MCF 10A (cell line): ENCODE results near the gene BHLHE41. TPM values are rescaled to one million over a fixed set of nuclear protein-coding genes. Genes with fewer than 3 reads are reported as not detected.

ENCODE experiments used
- BruUV-seq: library from RNA; stranded (reverse); fragments of 400-500 nt; replicated peaks from 2 replicates; lab custom pipeline; 2021; lab: Mats Ljungman, UMichigan
- CTCF ChIA-PET: fragments of 300-600 bp; sonication (Branson Sonifier 250); formaldehyde crosslinking; extraction: SDS; loops from one replicate; lab custom pipeline; 2021; ENCODE audit warnings: antibody characterized with exemption, inconsistent platforms; lab: Yijun Ruan, JAX
- POLR2A ChIA-PET: fragments of 300-600, 350-650 bp; sonication (Branson Sonifier 250); formaldehyde crosslinking; extraction: SDS; loops from one replicate; lab custom pipeline; 2020; ENCODE audit warnings: antibody characterized with exemption, inconsistent platforms; lab: Yijun Ruan, JAX
- DNase-seq: peaks from one replicate; pipeline ENCODE4 v3.0.0-alpha.2; 2018; ENCODE audit not compliant: unreplicated experiment
- H3K27ac Mint-ChIP-seq: one replicate; pipeline ENCODE4 v1.8.0; 2022; ENCODE audit warnings: mild to moderate bottlenecking, low read depth, mixed read lengths; ENCODE audit not compliant: unreplicated experiment
- H3K27me3 Mint-ChIP-seq: one replicate; pipeline ENCODE4 v1.8.0; 2022; ENCODE audit warnings: mixed read lengths; ENCODE audit not compliant: insufficient read depth, unreplicated experiment
- H3K36me3 Mint-ChIP-seq: one replicate; pipeline ENCODE4 v1.8.0; 2022; ENCODE audit warnings: mild to moderate bottlenecking, moderate library complexity, mixed read lengths; ENCODE audit not compliant: insufficient read depth, unreplicated experiment
- H3K4me1 Mint-ChIP-seq: one replicate; pipeline ENCODE4 v1.8.0; 2022; ENCODE audit warnings: mixed read lengths; ENCODE audit not compliant: insufficient read depth, unreplicated experiment
- H3K4me3 Mint-ChIP-seq: one replicate; pipeline ENCODE4 v1.8.0; 2022; ENCODE audit warnings: mild to moderate bottlenecking, moderate library complexity, mixed read lengths; ENCODE audit not compliant: unreplicated experiment
- H3K9me3 Mint-ChIP-seq: one replicate; pipeline ENCODE4 v1.8.0; 2022; ENCODE audit warnings: mixed read lengths; ENCODE audit not compliant: unreplicated experiment
- CTCF ChIP-seq: fragments of 200-600 bp; IDR thresholded peaks from one replicate; pipeline ENCODE4 v1.8.0; 2022; ENCODE audit warnings: antibody characterized with exemption, mild to moderate bottlenecking; ENCODE audit not compliant: unreplicated experiment
- intact Hi-C: fragments of 100-400 bp; cut with micrococcal nuclease; formaldehyde crosslinking; loops from 2 replicates; pipeline ENCODE4 v1.14.1; 2022
- total RNA-seq: library from RNA; stranded (reverse); gene quantifications from 2 replicates; pipeline ENCODE4 v1.2.3, GENCODE V29; 2022

The BHLHE41 gene
- total RNA-seq, 1 experiment from 2014 or later = 1.1 TPM

GRCh38 chr12:26113181-26113654, 11.6 kb downstream of the BHLHE41 start:
- no peaks in the 10 kb centered on the region for H3K27me3 Mint-ChIP-seq
- H3K9me3 Mint-ChIP-seq = no peaks in the 10 kb centered on the region
- peak; percentile 11 for DNase-seq
- H3K36me3 Mint-ChIP-seq = no peaks in the 10 kb centered on the region
- H3K4me1 Mint-ChIP-seq = peaks cover 22% of the 10 kb centered on the region
- no peak for TF ChIP-seq CTCF
- peak overlapping the region; percentile 89 for H3K27ac Mint-ChIP-seq
- BruUV-seq = no TSS peak
- intact Hi-C loops = loop anchor here (5.0 to 10.0 kb wide), 2 partner anchors 526 to 902 kb away; partner anchors contain the start of gene TM7SF3
- CTCF ChIA-PET = interaction anchor here (0.5 to 1.0 kb wide), 2 partner anchors 13 to 67 kb away, joined by 3 read pairs; no protein-coding TSS in a partner anchor
- POLR2A ChIA-PET = interaction anchor here (1.1 to 4.0 kb wide), 3 partner anchors 11 to 185 kb away, joined by 3 to 17 read pairs (median 6); partner anchors contain the start of gene BHLHE41
- peak overlapping the region; percentile 72 for H3K4me3 Mint-ChIP-seq

DNA sequence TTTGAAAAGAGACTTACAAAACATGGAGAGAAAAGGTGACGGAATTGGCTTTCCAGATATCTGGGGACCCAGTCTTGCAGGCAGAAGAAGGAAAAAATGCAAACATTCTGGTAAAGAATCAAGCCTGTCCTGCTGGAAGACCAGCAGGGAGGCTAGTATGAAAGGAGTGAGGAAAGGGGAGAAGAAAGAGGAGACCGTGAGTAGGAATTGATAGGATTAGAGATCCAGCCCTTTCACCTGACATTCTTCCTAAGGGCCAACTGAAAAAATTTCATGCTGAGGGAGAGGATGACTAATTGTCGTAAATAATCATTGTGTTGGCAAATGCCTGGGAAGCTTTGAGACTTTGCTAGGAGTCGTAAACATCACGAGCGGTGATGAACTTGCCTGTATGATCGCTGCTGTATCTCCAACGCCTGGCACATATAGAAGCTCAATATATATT, 12.1 kb downstream of the BHLHE41 start:
- no TSS peak for BruUV-seq

GRCh38 chr12:26112232-26112631, 12.6 kb downstream of the BHLHE41 start:
- Mint-ChIP-seq H3K4me1 (peaks cover 22% of the 10 kb centered on the region), H3K36me3 (no peaks in the 10 kb centered on the region), H3K27me3 (no peaks in the 10 kb centered on the region), H3K9me3 (no peaks in the 10 kb centered on the region), H3K4me3 (no peak overlapping the region), H3K27ac (no peak overlapping the region)
- POLR2A ChIA-PET = interaction anchor here (1.3 to 4.0 kb wide), 2 partner anchors 12 to 186 kb away, joined by 6 to 17 read pairs; partner anchors contain the start of gene BHLHE41
- intact Hi-C loops = loop anchor here (5.0 to 10.0 kb wide), 2 partner anchors 525 to 903 kb away; partner anchors contain the start of gene TM7SF3
- no peak for DNase-seq
- TF ChIP-seq CTCF = no peak
- no TSS peak for BruUV-seq
- CTCF ChIA-PET = no interaction called here

More for the DNA sequence above, 12.1 kb downstream of the BHLHE41 start:
- no peaks in the 10 kb centered on the region for H3K27me3 Mint-ChIP-seq
- no peak overlapping the region for H3K27ac Mint-ChIP-seq
- ChIA-PET POLR2A (interaction anchor here (1.1 to 4.0 kb wide), 3 partner anchors 12 to 186 kb away, joined by 3 to 17 read pairs (median 6); partner anchors contain the start of gene BHLHE41), CTCF (interaction anchor here (0.5 to 1.0 kb wide), 2 partner anchors 13 to 67 kb away, joined by 3 read pairs; no protein-coding TSS in a partner anchor)
- H3K36me3 Mint-ChIP-seq = no peaks in the 10 kb centered on the region
- peaks cover 22% of the 10 kb centered on the region for H3K4me1 Mint-ChIP-seq
- H3K4me3 Mint-ChIP-seq = peak overlapping the region; percentile 72
- DNase-seq = peak; percentile 30
- TF ChIP-seq CTCF = no peak
- intact Hi-C loops = loop anchor here (5.0 to 10.0 kb wide), 2 partner anchors 525 to 902 kb away; partner anchors contain the start of gene TM7SF3
- H3K9me3 Mint-ChIP-seq = no peaks in the 10 kb centered on the region

- no peak overlapping the region for H3K4me3 Mint-ChIP-seq
- peaks cover 13% of the 10 kb centered on the region for H3K4me1 Mint-ChIP-seq
- H3K9me3 Mint-ChIP-seq = no peaks in the 10 kb centered on the region
- intact Hi-C loops = no loop called here
- no peak overlapping the region for H3K27ac Mint-ChIP-seq
- ChIA-PET CTCF (interaction anchor here (1.0 kb wide), 1 partner anchor 12 kb away, joined by 3 read pairs; no protein-coding TSS in a partner anchor), POLR2A (interaction anchor here (0.6 kb wide), 2 partner anchors 426 to 599 kb away, joined by 3 read pairs; no protein-coding TSS in a partner anchor)
- H3K27me3 Mint-ChIP-seq = no peaks in the 10 kb centered on the region
- no peak for TF ChIP-seq CTCF
- no peak for DNase-seq
- peaks cover 5% of the 10 kb centered on the region for H3K36me3 Mint-ChIP-seq
- BruUV-seq = no TSS peak
Measured at GRCh38 chr12:26109343-26109881, 15.4 kb downstream of the BHLHE41 start.
